ENCODE results near the gene APOL2. TPM values are rescaled to one million over a fixed set of nuclear protein-coding genes. Genes with fewer than 3 reads are reported as not detected.
"Not testable (repeated sequence)": the region's sequence is repeated elsewhere in the genome, so short reads cannot be mapped to it uniquely, and the experiment has no call there.

The APOL2 gene
- total and polyA plus RNA-seq, 10 of the 15 experiments (the other 5 are each of a cell fraction or from before 2014, with no cell fraction given): 4.4 to 39.9 (median 25.0) TPM

- ATAC-seq: no peak
- H3K27me3 ChIP-seq (replicated peaks in 1 of 2; ENCODE audit: control insufficient read depth in 2 of 2, insufficient read depth in 2 of 2, low read length in 1 of 2): no peaks in the 10 kb centered on the region
- H3K4me3 ChIP-seq: no peak overlapping the region
- ChIA-PET SMC1A (ENCODE audit: uncharacterized antibody, unreplicated experiment) (interaction anchor here (1.3 kb wide), 1 partner anchor 10 kb away, joined by 6 read pairs; the partner anchor contains the start of gene APOL2), POLR2A (no interaction called here), RAD21 (ENCODE audit: unreplicated experiment) (interaction anchor here (0.9 kb wide), 1 partner anchor 51 kb away, joined by 3 read pairs; no protein-coding TSS in a partner anchor), CTCF (interaction anchor here (1.0 kb wide), 1 partner anchor 34 kb away, joined by 3 read pairs; no protein-coding TSS in a partner anchor)
- no TSS peak for BruUV-seq (replicated peaks)
- no peak for TF ChIP-seq WRNIP1 (IDR thresholded peaks at IDR 0.05; ENCODE audit: borderline replicate concordance, low read depth, low read length)
- TF ChIP-seq ZZZ3 (IDR thresholded peaks at IDR 0.05; ENCODE audit: control insufficient read depth, insufficient read length, low read depth): no peak
- no peak for TF ChIP-seq MTA3 (IDR thresholded peaks at IDR 0.05; ENCODE audit: borderline replicate concordance, low read length)
- no peak for TF ChIP-seq FOS (IDR thresholded peaks at IDR 0.05; ENCODE audit: borderline replicate concordance, extremely low read depth, insufficient read length)
- no peak for TF ChIP-seq SREBF2 (IDR thresholded peaks at IDR 0.05; ENCODE audit: low read length)
- no peak for TF ChIP-seq RELA (IDR thresholded peaks at IDR 0.05; ENCODE audit: borderline replicate concordance, partially characterized antibody)
- TF ChIP-seq ATF7 (IDR thresholded peaks at IDR 0.05; ENCODE audit: low read depth): no peak
- TF ChIP-seq STAT3 (IDR thresholded peaks at IDR 0.05; ENCODE audit: low read depth, low read length): no peak
- TF ChIP-seq EED (IDR thresholded peaks at IDR 0.05; ENCODE audit: low read depth): no peak
- TF ChIP-seq SUZ12 (IDR thresholded peaks at IDR 0.05; ENCODE audit: unreplicated experiment): no peak
- no peak for TF ChIP-seq NRF1 (conservative IDR thresholded peaks at IDR 0.05; ENCODE audit: low read depth, low read length)
- TF ChIP-seq ZBED1 (IDR thresholded peaks at IDR 0.05; ENCODE audit: borderline replicate concordance): no peak
- TF ChIP-seq ZNF24 (IDR thresholded peaks at IDR 0.05): no peak
- TF ChIP-seq EP300 (IDR thresholded peaks at IDR 0.05; ENCODE audit: borderline replicate concordance in 1 of 2, control insufficient read depth in 1 of 2, low read depth in 2 of 2, low read length in 2 of 2): no peak
- intact Hi-C loops (cut with micrococcal nuclease; ENCODE audit: unreplicated experiment) (no loop called here), in situ Hi-C loops (cut with MboI) (no loop called here)
- no peaks in the 10 kb centered on the region for H4K20me1 ChIP-seq (ENCODE audit: control insufficient read depth, insufficient read depth)
- DNase-seq (ENCODE audit: low read depth, low spot score): no peak
- no peak overlapping the region for H2AFZ ChIP-seq (ENCODE audit: control insufficient read depth, low read depth, low read length)
- WGBS (ENCODE audit: insufficient coverage, insufficient replicate concordance, low lambda C conversion rate, missing lambda C conversion rate): 81% methylated on average over 7 of the region's 7 CpGs
- H3K9me3 ChIP-seq (replicated peaks; ENCODE audit: control insufficient read depth, insufficient read depth, low read length): no peaks in the 10 kb centered on the region
- H3K36me3 ChIP-seq (ENCODE audit: control insufficient read depth in 2 of 2, insufficient read depth in 2 of 2, low read length in 1 of 2): peaks cover 8 to 23% of the 10 kb centered on the region in 2 experiments
- H3K27ac ChIP-seq (ENCODE audit: control insufficient read depth, insufficient read depth): no peak overlapping the region
- H3K4me1 ChIP-seq (ENCODE audit: control insufficient read depth, insufficient read depth, low read length): peaks cover 7% of the 10 kb centered on the region
- H3K4me2 ChIP-seq (ENCODE audit: control insufficient read depth, insufficient read depth): no peak overlapping the region
- H3K9ac ChIP-seq (ENCODE audit: control insufficient read depth, insufficient read depth, low read length): no peak overlapping the region
- no peaks in the 10 kb centered on the region for H3K79me2 ChIP-seq (ENCODE audit: control insufficient read depth, insufficient read depth, low read length)
- FAIRE-seq: no peak
These were observed 10.4 kb downstream of the APOL2 start for GRCh38 chr22:36228944-36229343.

GRCh38 chr22:36228369-36228768 is 11.0 kb downstream of the APOL2 start:
- ATAC-seq; H3K4me3 ChIP-seq; intact Hi-C loops (cut with micrococcal nuclease; ENCODE audit: unreplicated experiment); POLR2A ChIA-PET; H2AFZ ChIP-seq (ENCODE audit: control insufficient read depth, low read depth, low read length); H3K79me2 ChIP-seq (ENCODE audit: control insufficient read depth, insufficient read depth, low read length); H3K27ac ChIP-seq (ENCODE audit: control insufficient read depth, insufficient read depth); BruUV-seq (replicated peaks); FAIRE-seq; H3K9ac ChIP-seq (ENCODE audit: control insufficient read depth, insufficient read depth, low read length); H3K4me2 ChIP-seq (ENCODE audit: control insufficient read depth, insufficient read depth); DNase-seq (ENCODE audit: low read depth, low spot score); H3K4me1 ChIP-seq (ENCODE audit: control insufficient read depth, insufficient read depth, low read length); H3K27me3 ChIP-seq (replicated peaks in 1 of 2; ENCODE audit: control insufficient read depth in 2 of 2, insufficient read depth in 2 of 2, low read length in 1 of 2); H4K20me1 ChIP-seq (ENCODE audit: control insufficient read depth, insufficient read depth); H3K9me3 ChIP-seq (replicated peaks; ENCODE audit: control insufficient read depth, insufficient read depth, low read length); in situ Hi-C loops (cut with MboI): not testable (repeated sequence)
- ChIA-PET SMC1A (ENCODE audit: uncharacterized antibody, unreplicated experiment) (interaction anchor here (1.2 to 2.6 kb wide), 3 partner anchors 8 to 12 kb away, joined by 3 to 12 read pairs (median 6); partner anchors contain the start of gene APOL2), RAD21 (ENCODE audit: unreplicated experiment) (interaction anchor here (0.9 to 1.4 kb wide), 2 partner anchors 50 to 52 kb away, joined by 3 read pairs; no protein-coding TSS in a partner anchor), CTCF (interaction anchor here (1.0 to 1.2 kb wide), 3 partner anchors 9 to 34 kb away, joined by 3 to 6 read pairs (median 3); partner anchors contain the start of gene APOL2)
- 100% methylated on average over 1 of the region's 1 CpG for WGBS (ENCODE audit: insufficient coverage, insufficient replicate concordance, low lambda C conversion rate, missing lambda C conversion rate)
- H3K36me3 ChIP-seq (ENCODE audit: control insufficient read depth in 2 of 2, insufficient read depth in 2 of 2, low read length in 1 of 2): peaks cover 8 to 23% of the 10 kb centered on the region in 2 experiments
